GM19043 (cell line): ENCODE measurements around the gene DGKI.

Experiments
- ATAC-seq: cut with Tn5 transposase; IDR thresholded peaks from one replicate; pipeline ENCODE4 v1.9.1; 2021; ENCODE audit warnings: low read depth; ENCODE audit not compliant: unreplicated experiment

DGKI gene

DNA sequence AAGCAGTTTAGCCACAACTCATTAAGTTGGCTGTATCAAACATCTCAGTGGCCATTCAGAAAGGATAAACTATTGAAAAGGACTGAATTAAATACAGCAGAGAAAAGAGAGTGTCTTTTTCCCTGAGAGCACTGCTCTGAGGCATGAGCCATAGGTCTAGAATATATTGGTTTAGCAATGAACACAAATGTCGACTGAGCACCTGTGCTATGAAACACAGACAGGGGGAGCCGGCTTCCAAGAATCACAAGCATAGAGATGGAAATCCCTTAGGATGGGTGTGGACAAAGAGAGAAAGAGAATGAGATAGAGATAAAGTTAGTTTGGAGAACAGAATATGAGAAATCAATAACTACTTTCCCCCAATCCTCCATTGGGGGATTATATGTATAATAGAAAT, 54.8 kb downstream of the DGKI start:
- ATAC-seq: no peak

DNA sequence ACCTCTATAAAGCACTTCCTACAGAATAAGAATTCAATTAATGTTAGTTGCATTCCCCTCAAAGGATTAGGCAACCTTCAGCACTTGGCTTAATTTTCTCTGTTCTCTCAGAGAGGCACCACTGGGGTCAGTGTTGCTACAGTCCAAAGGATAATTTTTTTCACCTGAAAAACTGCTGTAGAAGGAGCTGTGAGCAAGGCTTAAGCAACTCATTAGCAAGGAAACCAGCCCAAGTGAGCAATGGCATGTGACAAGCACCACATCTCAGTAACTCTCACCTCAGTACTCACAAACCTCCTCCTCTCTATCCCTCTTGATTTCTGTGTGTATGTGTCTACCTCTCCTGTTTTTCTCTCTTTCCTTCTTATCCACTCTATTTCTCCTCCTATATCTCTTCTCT, 55.9 kb downstream of the DGKI start:
- ATAC-seq: no peak

DNA sequence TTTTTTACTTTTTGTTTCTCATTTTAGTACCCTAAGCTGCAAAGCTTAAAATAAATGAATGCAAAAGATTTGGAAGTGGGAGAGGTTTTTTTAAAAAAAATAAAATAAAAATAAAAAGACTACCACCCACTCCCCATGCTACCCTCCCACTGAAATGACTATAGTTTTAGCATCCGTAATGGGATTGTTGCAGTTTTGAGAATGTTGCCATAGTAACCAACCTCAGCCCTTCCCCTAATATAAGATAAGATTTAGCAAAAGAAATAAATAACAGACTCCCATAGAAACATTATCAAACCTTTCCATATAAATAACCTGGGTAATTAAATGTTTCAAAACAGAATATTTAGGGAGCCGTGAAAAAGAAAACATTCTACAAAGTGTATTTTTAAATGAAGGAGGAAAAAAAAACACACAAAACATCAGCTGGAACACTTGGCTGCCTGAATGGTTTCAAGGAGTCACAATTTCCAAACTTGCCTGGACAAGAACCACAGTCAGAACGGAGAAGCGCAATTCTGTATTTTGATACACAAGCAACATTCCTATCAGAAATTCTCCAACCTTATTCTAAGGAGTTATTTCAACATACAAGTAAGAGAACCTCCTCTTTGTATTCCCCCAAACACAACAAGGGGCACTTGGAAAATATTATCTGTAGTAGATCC, 57.4 kb downstream of the DGKI start:
- ATAC-seq: no peak

DNA sequence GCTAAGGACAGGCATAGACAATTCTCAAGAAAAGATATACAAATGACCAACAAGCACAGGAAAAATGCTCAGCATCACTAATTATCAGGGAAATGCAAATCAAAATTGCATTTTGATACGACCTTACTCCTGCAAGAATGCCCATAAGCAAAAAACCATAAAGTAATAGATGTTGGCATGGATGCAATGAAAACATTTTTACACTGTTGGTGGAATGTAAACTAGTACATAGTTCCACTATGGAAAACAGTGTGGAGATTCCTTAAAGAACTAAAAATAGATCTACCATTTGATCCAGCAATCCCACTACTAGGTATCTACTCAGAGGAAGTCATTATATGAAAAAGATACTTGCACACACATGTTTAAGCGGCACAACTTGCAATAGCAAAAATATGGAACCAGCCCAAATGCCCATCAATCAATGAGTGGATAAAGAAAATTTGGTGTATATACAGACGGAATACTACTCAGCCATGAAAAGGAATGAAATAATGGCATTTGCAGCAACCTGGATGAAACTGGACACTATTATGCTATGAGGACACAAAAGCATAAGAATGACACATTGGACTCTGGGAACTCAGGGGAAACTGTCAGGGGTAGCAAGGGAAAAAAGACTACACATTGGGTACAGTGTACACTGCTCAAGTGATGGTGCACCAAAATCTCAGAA, 59.3 kb downstream of the DGKI start:
- ATAC-seq: no peak

DNA sequence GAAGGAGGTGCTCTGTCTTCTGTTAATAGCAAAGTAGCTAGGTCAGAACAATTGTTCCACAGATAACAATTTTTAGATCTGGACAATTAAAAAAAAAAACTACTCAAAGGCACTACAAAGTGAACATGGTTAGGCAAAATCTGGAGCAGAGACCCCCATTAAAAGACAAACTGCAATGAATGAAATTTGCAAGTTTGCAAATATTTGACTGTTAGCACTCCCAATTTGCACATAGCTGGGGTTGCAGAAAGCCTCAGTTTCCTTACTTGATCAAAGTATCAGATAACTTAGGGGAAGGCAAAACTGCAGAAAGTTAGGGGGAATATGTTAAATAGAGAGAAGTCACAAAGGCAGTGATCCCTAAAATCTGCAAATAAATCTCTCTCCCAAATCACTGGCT, 68.3 kb downstream of the DGKI start:
- ATAC-seq: no peak

DNA sequence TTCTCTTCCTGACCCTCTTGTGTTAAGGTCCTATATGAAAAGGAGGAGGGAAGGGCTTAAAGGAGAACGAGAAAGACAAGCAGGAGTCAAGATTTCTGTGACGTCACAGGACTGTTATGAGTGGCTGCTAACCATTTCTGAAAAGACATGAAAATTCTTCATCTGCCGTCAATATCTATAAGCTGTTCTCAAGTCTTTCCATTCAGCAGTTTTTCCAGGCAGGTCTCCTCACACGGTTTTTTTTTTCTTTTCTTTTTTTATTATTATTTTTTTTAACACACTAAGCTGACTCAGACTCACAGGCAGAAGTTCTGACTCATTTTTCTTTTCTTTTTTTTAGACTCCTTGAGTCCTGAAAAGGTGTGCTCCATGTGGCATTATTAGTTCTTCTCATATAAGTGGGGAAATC, 72.0 kb downstream of the DGKI start:
- ATAC-seq: no peak

DNA sequence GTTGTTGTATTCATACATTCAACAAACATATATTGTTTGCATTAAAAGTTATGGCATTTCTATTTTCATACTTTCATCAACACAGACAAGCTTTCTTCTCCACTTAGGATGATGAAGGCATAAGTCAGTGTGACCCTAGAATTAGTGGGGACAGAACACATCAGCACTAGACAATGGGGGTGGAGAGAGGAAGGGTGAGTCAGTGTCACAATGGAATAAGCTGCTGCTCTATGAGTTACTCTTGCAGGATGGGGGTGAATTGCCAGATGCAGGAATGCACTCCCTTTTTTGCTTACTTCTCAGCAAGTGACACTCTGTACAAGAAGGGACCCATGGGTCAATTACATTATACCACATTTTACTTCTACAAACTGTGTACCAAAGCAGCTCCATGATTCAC, 74.0 kb downstream of the DGKI start:
- no peak for ATAC-seq

DNA sequence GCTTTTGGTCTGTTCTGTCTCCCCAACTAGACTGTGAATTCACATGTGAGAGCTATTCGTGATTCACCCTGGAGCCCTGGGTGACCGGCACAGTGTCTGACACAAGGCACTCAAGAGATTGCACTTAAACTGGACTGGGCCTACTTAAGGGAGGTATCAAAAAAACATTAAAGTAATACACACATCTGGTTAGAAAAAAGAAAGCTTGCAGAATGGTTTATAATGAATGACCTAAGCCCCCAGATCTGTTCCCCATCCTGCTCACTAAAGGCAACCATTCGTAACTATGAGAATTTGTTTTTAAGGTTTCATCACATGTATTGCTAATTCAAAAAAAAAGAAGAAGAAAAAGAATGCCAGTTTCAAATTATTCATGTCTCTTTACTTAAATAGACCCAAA, 74.5 kb downstream of the DGKI start:
- no peak for ATAC-seq

DNA sequence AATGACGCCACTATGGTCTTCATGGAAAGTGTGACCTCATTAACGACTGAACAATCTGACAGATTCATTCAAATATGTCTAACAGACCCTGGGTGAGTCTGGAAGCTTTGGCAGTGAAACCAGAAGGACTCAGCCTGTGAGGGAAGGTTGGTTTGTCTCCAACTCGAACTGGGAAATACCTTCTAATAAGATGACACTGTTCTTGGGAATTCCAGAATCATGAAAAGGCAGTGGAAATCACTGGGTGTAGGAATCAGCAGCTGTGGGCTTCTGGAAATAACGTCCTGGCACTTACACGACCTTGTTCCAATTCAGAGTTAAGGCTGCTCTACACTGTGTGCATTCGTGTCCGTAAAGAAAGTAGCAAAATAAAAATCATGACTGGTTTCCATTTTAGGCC, 75.1 kb downstream of the DGKI start:
- ATAC-seq: no peak

DNA sequence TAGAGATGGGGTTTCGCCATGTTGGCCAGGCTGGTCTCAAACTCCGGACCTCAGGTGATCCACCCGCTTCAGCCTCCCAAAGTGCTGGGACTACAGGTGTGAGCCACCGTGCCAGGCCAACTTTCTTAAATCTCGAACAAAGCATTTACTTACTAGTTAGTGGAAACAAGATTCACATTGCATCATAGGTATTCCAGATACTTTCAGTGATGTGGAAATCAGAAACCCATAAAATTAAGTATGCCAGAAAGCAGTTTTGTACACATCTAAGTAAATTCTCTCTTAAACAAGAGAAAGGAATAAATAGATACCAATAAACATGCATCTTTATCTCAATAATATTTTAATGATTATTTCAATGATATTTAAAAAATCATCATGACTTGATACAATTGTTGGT, 75.5 kb downstream of the DGKI start:
- no peak for ATAC-seq

DNA sequence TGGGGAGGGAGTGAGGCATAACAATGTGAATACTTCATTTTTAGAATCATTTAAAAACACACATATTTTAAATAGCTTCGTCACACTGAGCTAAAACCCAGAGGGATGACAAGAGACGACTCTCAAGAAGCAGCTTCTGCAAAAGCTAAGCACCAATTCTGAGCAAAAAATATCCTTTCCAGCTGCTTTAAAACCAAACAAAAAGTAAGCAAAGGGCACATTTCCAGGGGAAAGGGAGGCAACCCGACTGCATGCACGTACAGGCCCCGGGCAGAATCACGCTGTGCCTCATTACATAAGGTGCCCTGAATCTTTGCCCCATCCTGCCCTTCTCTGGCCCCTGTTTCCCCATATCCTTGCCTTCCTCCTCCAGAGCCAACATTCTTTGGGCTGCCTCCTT, 78.4 kb downstream of the DGKI start:
- ATAC-seq: no peak

DNA sequence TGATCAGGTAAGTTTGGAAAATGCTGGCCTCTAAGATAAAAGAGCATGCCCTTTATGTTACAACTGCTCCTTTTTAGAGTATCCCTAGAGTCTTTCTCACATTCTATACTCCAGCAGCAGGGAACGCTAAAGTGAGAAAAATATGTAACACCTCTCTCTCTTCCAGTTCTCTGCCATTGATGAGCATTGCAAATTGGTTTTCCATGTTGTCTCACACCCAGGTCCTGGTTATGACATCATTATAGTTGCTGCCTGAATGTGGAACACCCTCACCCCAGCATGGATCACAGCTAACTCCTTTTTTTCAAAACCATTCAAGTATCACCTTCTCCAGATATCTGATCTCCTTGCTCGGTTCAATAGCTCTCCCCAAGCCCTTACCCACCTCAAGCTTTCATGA, 84.4 kb downstream of the DGKI start:
- no peak for ATAC-seq

DNA sequence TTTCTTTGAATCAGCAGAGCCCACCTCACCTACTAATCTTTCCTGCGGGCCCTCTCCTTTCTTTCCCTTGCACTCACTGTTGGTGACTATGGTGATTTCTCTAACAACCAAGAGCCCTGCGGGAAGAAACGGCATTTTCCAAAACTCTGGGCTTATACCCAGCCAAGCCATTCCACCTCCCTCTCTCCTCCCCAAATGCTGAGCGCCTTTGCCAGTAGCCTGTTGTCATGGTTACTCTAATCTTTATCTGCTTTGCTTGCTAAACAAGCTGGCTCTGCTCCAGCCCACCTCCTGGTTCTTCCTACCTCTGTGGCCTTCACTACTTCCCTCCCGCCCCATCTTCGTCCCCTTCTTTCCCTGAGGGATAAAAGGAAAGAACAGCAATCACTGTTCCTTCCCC, 86.7 kb downstream of the DGKI start:
- no peak for ATAC-seq

DNA sequence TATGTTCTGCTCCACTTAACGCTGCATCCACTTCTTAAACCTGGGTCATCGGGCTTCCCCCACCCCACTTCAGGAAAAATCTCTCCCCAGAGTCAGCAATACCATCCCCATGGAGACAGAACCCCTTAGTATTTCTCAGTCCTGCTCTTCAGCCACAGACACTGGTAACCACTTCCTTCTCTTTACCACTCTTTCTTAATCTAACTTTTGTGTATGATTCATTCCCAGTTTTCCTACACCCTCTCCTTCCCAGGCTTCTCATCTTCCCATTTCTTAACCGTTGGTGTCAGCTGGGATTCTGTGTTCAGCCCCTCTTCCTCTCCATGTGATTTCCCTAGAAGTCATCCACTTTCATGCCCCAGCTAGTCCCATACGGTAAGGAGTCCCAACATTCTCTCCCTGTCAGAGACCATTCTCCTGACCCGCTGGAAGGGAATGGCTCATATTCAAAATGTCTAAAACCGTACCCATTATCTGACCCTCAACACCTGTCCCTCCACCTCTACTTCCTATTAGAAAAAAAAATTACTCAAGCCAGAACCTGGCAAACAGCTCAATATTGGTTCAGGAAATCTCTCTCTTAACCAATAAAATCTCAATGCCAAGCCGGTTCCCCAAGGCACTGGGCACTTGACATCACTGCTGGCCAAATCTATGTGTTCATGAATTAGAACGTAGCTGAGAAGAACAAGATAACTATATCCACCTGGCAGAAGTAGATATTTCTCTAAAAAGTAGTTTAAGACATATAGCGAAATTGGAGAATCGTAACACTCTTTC, 89.4 kb downstream of the DGKI start:
- no peak for ATAC-seq

DNA sequence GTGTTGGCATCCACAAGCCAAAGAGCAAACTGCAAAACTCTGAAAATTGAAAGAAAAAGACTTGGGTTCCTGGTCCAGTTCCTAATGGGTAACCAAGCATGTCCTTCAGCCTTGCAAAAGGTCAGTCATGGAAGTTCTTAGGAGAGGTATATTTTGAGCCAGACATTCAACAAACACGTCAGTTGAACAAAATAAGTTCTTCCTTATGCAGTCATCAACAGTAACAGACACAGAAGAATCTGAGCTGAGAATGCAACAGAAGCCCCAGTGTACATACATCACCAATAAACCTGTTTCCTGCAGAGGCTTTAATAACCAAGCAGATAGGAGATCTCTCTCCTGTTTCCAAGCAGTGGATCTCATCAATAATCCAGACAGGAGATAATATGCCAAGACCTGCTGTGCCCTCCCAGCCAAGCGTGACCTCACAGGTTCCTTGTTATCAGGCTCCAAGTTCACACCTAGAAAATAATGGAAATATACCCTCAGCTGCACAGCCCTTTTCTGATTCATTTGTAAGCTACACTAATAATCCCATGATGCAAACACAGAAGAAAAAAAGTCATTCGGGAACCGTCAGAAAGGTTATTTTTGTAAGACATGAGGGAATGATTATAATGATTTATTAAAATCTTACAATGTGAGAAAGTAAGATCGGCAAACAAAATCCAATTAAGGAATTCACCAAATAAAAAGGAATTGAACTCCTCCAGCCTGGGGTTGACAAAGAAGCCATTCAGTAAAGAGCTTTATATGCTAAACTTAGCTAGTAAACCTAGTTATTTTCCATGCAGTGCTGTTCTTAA, 90.7 kb downstream of the DGKI start:
- ATAC-seq: no peak

DNA sequence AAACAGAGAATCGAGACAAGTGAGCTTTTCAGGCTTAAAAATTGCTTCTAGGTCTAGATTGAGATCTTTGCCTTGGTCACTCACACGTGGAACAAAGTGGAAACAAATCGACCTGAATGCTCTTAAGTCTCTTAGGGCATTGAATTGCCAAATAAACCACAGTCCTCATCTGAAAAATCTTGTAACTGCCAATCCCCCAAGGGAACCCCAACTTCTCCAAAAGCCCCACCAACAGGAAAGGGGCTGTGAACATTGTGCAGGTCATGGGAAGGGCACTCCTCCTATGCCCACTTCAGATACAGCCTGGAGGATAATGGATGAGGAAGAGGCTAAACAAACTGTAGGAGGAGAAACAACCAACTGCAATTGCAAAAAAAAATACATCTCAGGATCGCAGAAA, 91.3 kb downstream of the DGKI start:
- no peak for ATAC-seq

DNA sequence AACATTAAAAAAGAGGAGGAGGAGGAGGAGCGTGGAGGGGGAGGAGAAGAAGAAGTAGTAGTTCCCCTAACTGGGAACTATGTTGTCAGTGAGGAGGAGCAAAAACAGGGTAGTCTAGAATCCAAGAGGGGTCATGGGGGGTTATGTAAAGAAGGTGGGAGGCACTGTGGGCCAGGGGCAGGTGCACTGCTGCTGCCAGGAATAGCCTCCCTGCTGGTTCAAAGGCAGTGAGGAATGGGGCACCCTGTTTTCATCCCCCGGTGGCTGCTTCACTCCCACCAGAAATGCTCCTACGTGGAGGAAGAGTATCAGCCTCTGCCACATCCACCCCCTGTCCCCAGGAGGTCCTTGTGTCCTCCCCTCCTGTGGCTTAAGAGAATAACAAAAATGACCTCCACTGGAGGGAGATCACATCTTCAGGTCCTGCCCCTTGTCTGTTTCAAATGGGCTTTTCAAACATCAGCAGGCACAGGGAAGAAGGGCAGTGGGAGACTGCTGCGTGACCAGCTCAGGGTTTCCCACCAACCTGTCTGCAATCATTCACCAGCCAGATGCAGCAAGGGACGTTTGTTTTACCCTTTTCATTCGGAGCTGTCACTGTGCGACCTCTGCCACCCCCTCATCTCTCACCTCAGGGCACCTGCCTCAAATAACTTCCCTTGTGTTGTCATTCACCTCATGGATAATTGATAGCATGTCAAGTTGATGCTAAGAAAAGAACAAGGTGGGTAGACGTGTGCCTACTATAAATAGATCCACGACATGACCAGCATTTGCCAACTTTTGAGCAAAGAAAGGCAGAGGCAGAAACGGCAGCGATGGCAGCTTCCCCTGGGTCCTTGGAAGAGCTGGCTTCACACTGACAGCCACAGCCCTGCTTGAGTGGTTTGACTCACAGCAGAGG, 92.6 kb downstream of the DGKI start:
- ATAC-seq: no peak

DNA sequence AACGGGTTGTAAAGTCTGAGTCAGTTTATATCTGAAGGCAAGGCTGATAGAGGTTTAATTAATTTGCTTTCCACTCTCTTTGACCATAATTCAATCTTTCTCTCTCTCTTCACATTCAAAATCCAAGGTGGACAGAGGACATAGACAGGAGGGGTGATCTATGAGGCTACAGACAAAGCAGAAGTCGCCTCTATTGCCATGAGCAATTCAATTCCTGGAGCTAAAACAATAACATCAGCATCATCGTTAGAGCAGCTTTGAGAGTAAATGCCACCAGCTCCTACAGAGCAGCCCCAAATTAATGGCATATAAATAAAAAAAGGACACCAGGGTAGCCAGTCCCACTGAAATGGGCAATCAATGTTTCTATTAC, 93.2 kb downstream of the DGKI start:
- no peak for ATAC-seq

DNA sequence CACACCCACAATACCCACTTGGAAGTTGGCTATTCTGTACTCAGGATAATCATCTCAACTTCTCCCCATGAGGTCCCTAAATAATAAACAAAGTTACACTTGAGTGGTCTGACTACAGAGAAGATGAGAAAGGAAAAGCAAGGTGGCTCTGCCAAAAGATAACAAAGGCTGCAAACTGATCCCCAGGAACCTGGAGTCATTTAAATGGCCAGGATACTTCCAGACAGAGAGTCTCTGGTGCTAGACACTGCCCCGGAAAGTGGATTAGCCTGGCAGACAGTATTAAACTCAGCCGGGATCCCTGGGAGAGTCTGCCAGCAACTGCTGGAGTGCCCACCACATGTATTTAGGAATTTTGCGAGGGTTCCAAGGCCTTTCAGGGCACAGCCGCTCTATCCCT, 93.7 kb downstream of the DGKI start:
- ATAC-seq: no peak

DNA sequence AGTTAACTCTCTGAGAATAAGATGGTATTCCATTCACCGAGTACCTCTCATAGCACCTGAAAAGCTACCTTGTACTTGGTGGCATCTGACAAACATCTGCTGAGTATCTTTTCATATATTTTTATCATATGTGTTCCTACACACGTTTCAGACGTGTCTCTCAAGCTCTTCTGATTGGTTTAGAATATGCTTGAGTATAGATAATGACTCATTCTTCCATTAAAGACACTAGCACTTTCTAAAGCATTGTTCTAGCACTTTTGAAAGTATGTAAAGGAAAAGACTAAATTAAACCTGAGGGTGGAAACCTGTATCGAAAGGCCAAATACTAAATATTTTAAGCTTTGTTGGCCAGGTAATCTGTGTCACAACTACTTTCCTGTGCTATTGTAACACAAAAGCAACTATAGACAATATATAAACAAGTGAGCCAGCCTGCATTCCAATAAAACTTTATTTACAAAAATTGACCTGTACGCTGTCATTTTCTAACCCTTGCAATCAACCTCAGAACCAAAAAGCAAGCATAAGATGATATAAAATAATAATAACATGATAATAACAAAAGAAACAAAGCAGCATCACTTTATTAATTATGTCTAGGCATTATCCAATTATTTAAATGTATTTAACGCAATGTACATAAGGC, 95.3 kb downstream of the DGKI start:
- no peak for ATAC-seq
